A549 (cell line): Measurements from ENCODE around the gene PM20D2.

ENCODE experiments used
- CBX8 ChIP-seq: fragments of 200-600 bp; sonication (generic); IDR thresholded peaks from 2 replicates; pipeline ENCODE4 v1.6.1; 2016
- CEBPB ChIP-seq, 2 experiments: fragments of >200 bp in 1 of 2; sonication (Bioruptor Twin) in 1 of 2; formaldehyde crosslinking in 1 of 2; IDR thresholded peaks; 2 replicates each; pipeline ENCODE4 v1.6.1; 2012 to 2016
- CTCF ChIP-seq: fragments of >200 bp; sonication (Bioruptor Twin); formaldehyde crosslinking; IDR thresholded peaks from 3 replicates; pipeline ENCODE4 v1.5.1; 2016
- ELK1 ChIP-seq: fragments of 150-350 bp; IDR thresholded peaks from 2 replicates; pipeline ENCODE4 v1.6.1; 2014; ENCODE audit warnings: low read depth, mild to moderate bottlenecking, low read length
- PBX3 ChIP-seq: IDR thresholded peaks from 2 replicates; pipeline ENCODE4 v1.6.1; 2012
- POLR2A ChIP-seq: IDR thresholded peaks from 2 replicates; pipeline ENCODE4 v1.6.1; 2012; ENCODE audit warnings: mild to moderate bottlenecking, low read length
- TF ChIP-seq, protein P1 (sequence below): IDR thresholded peaks from 2 replicates; pipeline ENCODE4 v1.6.1; 2012; ENCODE audit warnings: low read depth, borderline replicate concordance
- TF ChIP-seq, protein P2 (sequence below): IDR thresholded peaks from 2 replicates; pipeline ENCODE4 v1.6.1; 2012

- TF ChIP-seq POLR2A, result no peak
- TF ChIP-seq CBX8, result no peak
- TF ChIP-seq CTCF, result no peak
- no peak for TF ChIP-seq CEBPB (IDR thresholded peaks at IDR 0.05)
- no peak for TF ChIP-seq ELK1
- TF ChIP-seq, protein P1, sequence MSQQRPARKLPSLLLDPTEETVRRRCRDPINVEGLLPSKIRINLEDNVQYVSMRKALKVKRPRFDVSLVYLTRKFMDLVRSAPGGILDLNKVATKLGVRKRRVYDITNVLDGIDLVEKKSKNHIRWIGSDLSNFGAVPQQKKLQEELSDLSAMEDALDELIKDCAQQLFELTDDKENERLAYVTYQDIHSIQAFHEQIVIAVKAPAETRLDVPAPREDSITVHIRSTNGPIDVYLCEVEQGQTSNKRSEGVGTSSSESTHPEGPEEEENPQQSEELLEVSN, result no peak
- TF ChIP-seq PBX3, result no peak
- TF ChIP-seq, protein P2, sequence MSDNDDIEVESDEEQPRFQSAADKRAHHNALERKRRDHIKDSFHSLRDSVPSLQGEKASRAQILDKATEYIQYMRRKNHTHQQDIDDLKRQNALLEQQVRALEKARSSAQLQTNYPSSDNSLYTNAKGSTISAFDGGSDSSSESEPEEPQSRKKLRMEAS, result no peak
Measured at GRCh38 chr6:89134723-89135122, 11.1 kb upstream of the PM20D2 start.
